Panc1 (cell line): ENCODE results near the gene RBM23.

Source experiments
- POLR2AphosphoS5 ChIP-seq: IDR thresholded peaks from 2 replicates; pipeline ENCODE4 v1.6.1; 2012; ENCODE audit warnings: mild to moderate bottlenecking, low read depth, low read length, moderate library complexity
- SIN3A ChIP-seq: IDR thresholded peaks from 2 replicates; pipeline ENCODE4 v1.6.1; 2012; ENCODE audit warnings: low read depth, mild to moderate bottlenecking, low read length, moderate library complexity, borderline replicate concordance; ENCODE audit not compliant: insufficient read depth
- TF ChIP-seq, protein P1 (sequence below): fragments of 450-650 bp; IDR thresholded peaks from 2 replicates; pipeline ENCODE4 v1.5.1; 2017; ENCODE audit warnings: mild to moderate bottlenecking

DNA sequence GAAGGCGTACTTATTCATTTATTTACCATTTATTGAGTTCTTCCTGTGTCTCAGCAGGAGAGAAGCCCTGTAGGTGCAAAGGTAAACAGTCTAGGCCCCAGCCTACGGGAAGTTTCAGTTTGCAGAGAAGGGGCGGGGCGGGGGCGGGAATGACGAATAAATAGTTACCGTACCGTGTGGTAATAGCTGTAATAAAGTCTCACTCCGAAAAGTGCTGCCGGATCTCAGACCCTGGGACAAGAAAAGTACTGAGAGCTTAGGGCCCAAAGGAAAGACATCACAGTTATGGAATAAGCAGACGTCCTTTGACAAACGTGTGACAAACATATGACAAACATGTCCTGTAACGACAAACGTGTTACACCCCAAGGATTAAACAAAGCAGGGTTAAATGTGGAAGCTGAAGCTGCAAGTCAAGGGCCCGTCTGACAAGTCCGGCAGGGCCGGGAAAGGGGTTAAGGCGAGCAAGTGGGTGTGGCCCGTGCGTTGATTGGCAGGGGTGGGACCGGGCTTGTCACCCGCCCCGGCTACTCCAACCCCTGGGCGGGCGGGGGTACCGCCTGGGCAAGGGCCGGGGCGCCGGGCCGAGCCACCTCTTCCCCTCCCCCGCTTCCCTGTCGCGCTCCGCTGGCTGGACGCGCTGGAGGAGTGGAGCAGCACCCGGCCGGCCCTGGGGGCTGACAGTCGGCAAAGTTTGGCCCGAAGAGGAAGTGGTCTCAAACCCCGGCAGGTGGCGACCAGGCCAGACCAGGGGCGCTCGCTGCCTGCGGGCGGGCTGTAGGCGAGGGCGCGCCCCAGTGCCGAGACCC lies 47.5 kb downstream of the RBM23 start, which contains the start of gene LRP10:
- TF ChIP-seq, protein P1, sequence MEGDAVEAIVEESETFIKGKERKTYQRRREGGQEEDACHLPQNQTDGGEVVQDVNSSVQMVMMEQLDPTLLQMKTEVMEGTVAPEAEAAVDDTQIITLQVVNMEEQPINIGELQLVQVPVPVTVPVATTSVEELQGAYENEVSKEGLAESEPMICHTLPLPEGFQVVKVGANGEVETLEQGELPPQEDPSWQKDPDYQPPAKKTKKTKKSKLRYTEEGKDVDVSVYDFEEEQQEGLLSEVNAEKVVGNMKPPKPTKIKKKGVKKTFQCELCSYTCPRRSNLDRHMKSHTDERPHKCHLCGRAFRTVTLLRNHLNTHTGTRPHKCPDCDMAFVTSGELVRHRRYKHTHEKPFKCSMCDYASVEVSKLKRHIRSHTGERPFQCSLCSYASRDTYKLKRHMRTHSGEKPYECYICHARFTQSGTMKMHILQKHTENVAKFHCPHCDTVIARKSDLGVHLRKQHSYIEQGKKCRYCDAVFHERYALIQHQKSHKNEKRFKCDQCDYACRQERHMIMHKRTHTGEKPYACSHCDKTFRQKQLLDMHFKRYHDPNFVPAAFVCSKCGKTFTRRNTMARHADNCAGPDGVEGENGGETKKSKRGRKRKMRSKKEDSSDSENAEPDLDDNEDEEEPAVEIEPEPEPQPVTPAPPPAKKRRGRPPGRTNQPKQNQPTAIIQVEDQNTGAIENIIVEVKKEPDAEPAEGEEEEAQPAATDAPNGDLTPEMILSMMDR: no peak
- 0 out of 2 replicates have a peak, but pooled peaks have one; percentile 57 for TF ChIP-seq SIN3A
- TF ChIP-seq POLR2AphosphoS5: peak; percentile 56; the same call in 1 of the 2 replicates
